Effector CD4-positive, alpha-beta T cell (primary cell): ENCODE data around the gene SCPEP1.
"Not testable (repeated sequence)": the region's sequence is repeated elsewhere in the genome, so short reads cannot be mapped to it uniquely, and the experiment has no call there.

Source experiments
- DNase-seq: peaks from one replicate; pipeline ENCODE4 v3.0.0-alpha.2; 2020
- total RNA-seq: gene quantifications from one replicate; lab custom pipeline; 2026; lab: John Stamatoyannopoulos, UW

Gene SCPEP1
- 10.9 reads per million, percentile 33 among the genes with 10 or more reads in this experiment for total RNA-seq

DNA sequence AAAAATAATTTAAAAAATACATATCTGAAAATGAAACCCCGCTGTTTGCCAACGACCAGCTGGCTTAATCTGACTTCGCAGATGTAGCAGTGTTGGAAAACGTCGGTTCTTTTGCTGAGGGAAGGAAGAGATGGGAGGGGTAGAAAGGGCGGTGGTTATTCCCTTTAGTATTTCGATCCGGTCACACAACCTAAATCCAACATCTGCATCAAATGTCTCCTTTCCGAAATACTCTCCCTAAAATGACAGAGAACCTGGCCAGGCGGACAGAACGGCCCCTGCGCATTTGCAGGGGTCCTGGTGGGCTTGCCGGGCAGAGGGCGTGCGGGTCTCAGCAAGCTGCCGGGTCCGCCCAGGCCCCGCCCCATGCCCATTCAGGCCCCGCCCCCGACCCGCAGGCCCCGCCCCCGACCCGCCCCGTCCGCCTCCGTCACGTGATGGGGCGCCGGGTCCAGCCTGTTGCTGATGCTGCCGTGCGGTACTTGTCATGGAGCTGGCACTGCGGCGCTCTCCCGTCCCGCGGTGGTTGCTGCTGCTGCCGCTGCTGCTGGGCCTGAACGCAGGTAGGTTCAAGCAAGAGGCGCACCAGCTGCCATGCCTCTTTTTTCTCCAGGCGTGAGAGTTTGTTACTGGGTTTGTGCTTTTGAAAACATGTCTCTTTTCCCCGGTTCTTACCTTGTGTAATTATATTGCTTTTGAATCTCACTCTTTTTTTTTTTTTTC, at the start of gene SCPEP1:
SCPEP1 (plus strand) TSS at position 459 of the 723 bp plus-strand sequence; CDS start at position 488, 29 bp downstream.
- peak; percentile 79 for DNase-seq

DNA sequence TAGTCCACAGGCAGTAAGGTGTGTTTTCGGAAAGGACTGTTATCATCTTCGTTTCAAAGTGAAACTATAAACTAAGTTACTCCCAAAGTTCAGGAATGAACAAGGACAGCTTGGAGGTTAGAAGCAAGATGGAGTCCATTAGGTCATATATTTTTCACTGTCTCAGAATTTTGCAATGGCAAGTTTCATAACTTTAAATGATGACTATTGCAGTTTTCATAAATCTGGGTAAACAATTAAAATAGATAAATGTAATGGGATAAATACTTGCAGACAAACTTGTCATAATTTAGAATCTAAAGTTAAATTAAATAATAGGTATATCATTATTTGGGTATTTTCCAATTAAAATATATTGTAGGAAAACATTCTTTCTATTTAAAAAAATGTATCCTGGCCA, 49.3 kb upstream of the SCPEP1 start:
- no peak for DNase-seq

- no peak for DNase-seq
Measured at GRCh38 chr17:56929362-56929969, 48.5 kb upstream of the SCPEP1 start.

- no peak for DNase-seq
Measured at GRCh38 chr17:56930739-56931337, 47.1 kb upstream of the SCPEP1 start.

- no peak for DNase-seq
Measured at GRCh38 chr17:56933151-56933745, 44.7 kb upstream of the SCPEP1 start.

DNA sequence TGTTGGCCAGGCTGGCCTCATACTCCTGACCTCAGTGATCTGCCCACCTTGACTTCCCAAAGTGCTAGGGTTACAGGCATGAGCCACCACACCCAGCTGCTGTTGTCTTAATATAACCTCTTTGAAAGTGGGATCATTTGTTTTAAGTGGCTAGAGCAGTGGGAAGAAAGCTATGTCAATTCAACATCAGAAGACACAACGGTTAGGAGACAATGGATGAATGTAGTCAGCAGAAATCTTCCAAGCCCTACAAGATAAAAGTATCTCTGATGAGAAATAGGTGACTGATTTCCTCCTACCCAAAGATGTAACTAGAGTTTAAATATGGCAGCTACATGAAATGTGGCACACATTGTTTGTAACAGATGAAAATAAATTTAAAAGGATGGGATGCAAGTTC, 44.1 kb upstream of the SCPEP1 start:
- no peak for DNase-seq

DNA sequence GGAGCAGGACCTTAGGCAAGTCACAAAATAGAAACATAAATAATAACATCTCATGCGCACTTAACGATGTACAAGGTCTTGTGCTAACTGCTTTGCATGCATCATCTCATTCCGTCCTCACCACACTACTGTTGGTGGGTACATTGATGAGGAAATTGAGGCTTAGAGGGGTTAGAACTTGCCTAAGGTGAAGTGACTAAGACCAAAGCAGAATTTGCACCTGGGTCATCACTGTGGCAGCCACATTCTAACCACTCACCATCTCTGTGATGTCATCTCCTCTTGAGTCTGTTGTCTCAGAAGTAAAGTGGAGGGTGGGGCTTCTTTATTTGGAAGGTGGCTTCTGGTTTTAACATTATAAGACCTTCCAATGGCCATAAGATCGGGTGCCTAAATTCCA, 43.7 kb upstream of the SCPEP1 start:
- DNase-seq, result no peak

GRCh38 chr17:56935461-56935860, 42.5 kb upstream of the SCPEP1 start:
- no peak for DNase-seq

GRCh38 chr17:56936697-56937322, 41.1 kb upstream of the SCPEP1 start:
- no peak for DNase-seq

GRCh38 chr17:56937687-56938086, 40.2 kb upstream of the SCPEP1 start:
- no peak for DNase-seq

GRCh38 chr17:56938206-56938605, 39.7 kb upstream of the SCPEP1 start:
- not testable (repeated sequence) for DNase-seq

DNA sequence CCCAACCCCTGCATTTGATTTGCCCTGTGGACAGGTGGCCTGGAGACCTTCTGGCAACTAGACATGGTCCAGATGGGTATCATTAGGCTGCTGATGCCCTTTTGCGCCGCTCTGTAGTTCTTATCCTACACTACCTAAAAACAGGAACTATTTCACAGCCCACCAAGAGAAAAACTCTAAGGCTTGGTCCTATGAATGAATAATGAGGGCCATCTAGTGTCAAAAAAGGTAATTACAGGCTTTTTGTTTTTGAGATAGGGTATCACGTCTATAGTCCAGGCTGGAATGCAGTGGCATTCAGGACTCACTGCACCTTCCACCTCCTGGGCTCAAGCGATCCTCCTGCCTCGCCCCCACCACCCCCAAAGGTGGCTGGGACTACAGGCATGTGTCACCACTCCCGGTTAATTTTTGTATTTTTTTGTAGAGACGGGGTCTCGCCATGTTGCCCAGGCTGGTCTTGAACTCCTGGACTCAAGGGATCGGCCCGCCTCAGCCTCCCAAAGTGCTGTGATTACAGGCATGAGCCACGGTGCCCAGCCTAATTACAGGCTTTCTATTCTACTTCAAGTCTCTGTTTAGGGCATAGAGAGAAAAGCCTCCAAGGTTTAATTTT, 38.0 kb upstream of the SCPEP1 start:
- DNase-seq, result no peak

DNA sequence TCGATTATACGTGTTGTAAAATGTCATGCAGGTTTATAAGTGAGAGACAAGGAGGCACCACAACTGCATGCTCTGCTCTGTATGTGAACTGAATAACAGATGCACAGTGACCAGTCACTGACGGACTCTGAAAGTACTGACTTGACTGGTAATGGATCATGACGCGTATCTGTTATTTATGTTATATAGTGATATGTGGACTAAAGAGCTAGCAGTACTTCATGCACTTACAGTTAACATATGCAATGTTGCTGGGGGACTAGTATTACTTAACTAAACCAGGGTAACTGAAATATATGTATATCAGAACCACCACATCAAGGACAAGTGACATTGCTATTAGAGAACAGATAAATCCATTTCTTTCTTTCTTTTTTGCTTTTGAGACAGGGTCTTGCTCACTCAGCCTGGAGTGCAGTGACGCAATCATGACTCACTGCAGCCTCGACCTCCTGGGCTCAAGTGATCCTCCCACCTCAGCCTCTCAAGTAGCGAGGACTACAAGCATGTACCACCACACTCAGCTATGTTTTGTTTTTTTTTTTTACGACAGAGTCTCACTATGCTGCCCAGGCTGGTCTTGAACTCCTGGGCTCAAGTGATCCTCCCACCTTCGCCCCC, 34.3 kb upstream of the SCPEP1 start:
- no peak for DNase-seq

DNA sequence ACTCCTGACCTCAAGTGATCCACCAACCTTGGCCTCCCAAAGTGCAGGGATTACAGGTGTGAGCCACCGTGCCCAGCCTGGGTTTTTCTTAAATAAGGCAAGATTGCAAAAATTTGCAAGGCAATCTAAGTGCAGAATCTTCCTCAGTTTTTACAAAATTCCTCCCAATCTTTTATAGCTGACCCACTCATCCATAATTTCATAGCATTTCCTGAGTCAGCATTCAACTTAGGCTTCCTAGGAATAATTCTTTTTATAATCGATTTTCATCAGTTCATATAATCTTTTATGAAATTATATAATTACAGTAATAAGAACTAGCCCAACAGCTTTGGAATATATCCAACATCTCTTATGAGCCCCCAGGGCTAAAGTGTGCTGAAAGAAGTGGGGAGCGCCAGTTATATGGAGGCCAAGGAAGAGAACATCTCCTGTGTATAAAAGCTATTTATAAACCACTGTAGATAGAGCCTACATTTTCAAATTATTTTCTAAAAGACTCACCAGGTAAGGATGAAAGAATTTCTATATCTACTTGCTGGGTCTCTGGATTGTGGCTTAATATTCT, 31.9 kb upstream of the SCPEP1 start:
- DNase-seq, result no peak

GRCh38 chr17:56947741-56948140, 30.2 kb upstream of the SCPEP1 start:
- no peak for DNase-seq

DNA sequence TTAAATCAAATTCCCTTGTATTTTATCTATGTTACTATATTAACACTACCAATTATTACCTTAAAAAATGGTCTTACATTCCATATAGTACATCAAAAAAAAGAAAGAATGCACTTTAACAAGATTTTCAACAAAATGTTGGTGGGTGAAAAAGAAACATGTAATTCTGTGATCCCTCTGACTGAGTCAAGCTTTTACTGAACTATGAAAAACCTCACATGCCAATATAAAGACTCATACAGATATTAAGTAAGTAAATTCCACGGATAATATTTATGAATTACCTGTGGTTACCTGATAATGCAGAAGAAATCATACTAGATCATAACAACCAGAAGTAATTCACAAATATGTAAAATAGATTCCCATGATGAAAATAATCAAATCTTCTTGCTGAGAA, 29.4 kb upstream of the SCPEP1 start:
- DNase-seq, result no peak

GRCh38 chr17:56949595-56949994, 28.3 kb upstream of the SCPEP1 start:
- no peak for DNase-seq

- DNase-seq, result no peak
Measured at GRCh38 chr17:56956992-56957391, 20.9 kb upstream of the SCPEP1 start.

- peak; percentile 93 for DNase-seq
Measured at GRCh38 chr17:56960596-56961538, 17.1 kb upstream of the SCPEP1 start, which contains the start of gene COIL. TSS of gene COIL (minus strand) at chr17:56961050. CDS start at chr17:56961019, 31 bp downstream.

GRCh38 chr17:56965241-56965640, 12.7 kb upstream of the SCPEP1 start:
- DNase-seq, result not testable (repeated sequence)
